HG03108 (cell line): Measurements from ENCODE around the gene KCNMB1.

Experiments used
- ATAC-seq: cut with Tn5 transposase; IDR thresholded peaks from one replicate; pipeline ENCODE4 v1.9.1; 2021; ENCODE audit warnings: moderate library complexity; ENCODE audit not compliant: unreplicated experiment

KCNMB1 gene

GRCh38 chr5:170388818-170389549 lies at the start of gene KCNMB1:
TSS of gene KCNMB1 (minus strand) at chr5:170389367. CDS start at chr5:170385447, 3,920 bp downstream.
- no peak for ATAC-seq

GRCh38 chr5:170438581-170438980 lies 49.4 kb upstream of the KCNMB1 start:
- no peak for ATAC-seq

GRCh38 chr5:170437621-170438375 lies 48.6 kb upstream of the KCNMB1 start:
- ATAC-seq = no peak

GRCh38 chr5:170436335-170436734 lies 47.2 kb upstream of the KCNMB1 start:
- ATAC-seq = no peak

- no peak for ATAC-seq
These were observed 45.9 kb upstream of the KCNMB1 start for GRCh38 chr5:170434966-170435605.

GRCh38 chr5:170432669-170433068 lies 43.5 kb upstream of the KCNMB1 start:
- ATAC-seq = no peak

- no peak for ATAC-seq
These were observed 42.4 kb upstream of the KCNMB1 start for GRCh38 chr5:170431571-170431970.

GRCh38 chr5:170430866-170431437 lies 41.8 kb upstream of the KCNMB1 start:
- no peak for ATAC-seq

GRCh38 chr5:170430256-170430655 lies 41.1 kb upstream of the KCNMB1 start:
- ATAC-seq = no peak

GRCh38 chr5:170429014-170429413 lies 39.8 kb upstream of the KCNMB1 start:
- ATAC-seq = no peak

- no peak for ATAC-seq
These were observed 38.6 kb upstream of the KCNMB1 start for GRCh38 chr5:170427672-170428236.

GRCh38 chr5:170426786-170427185 lies 37.6 kb upstream of the KCNMB1 start:
- ATAC-seq = no peak

- ATAC-seq = no peak
These were observed 37.1 kb upstream of the KCNMB1 start for GRCh38 chr5:170426149-170426767.

- no peak for ATAC-seq
These were observed 36.6 kb upstream of the KCNMB1 start for GRCh38 chr5:170425731-170426130.

GRCh38 chr5:170424629-170425028 lies 35.5 kb upstream of the KCNMB1 start:
- ATAC-seq = no peak

GRCh38 chr5:170423692-170424091 lies 34.5 kb upstream of the KCNMB1 start:
- ATAC-seq = no peak

- ATAC-seq = no peak
These were observed 32.7 kb upstream of the KCNMB1 start for GRCh38 chr5:170421826-170422225.

- ATAC-seq = no peak
These were observed 31.7 kb upstream of the KCNMB1 start for GRCh38 chr5:170420806-170421412.

GRCh38 chr5:170419643-170420042 lies 30.5 kb upstream of the KCNMB1 start:
- ATAC-seq = no peak

- no peak for ATAC-seq
These were observed 29.6 kb upstream of the KCNMB1 start for GRCh38 chr5:170418736-170419135.
